Mesenchymal stem cell (in vitro differentiated cells and primary cell): ENCODE data around the gene RASGRF2.

Source experiments
- DNase-seq: peaks from one replicate; pipeline ENCODE4 v3.0.0-alpha.2; 2013
- H2AFZ ChIP-seq: one replicate; pipeline ENCODE4 v1.6.1; 2013; ENCODE audit warnings: low read depth, mild to moderate bottlenecking, control low read depth, inconsistent platforms, low read length, moderate library complexity
- H2AK5ac ChIP-seq: 2 replicates; pipeline ENCODE4 v1.6.1; 2013; ENCODE audit warnings: low read length, moderate library complexity, mild to moderate bottlenecking, inconsistent platforms; ENCODE audit not compliant: severe bottlenecking
- H2BK120ac ChIP-seq: one replicate; pipeline ENCODE4 v1.6.1; 2013; ENCODE audit warnings: low read depth, mild to moderate bottlenecking, inconsistent platforms, low read length, moderate library complexity
- H2BK12ac ChIP-seq, 2 experiments: one replicate each; pipeline ENCODE4 v1.6.1; 2013; ENCODE audit warnings: inconsistent platforms in 2 of 2, low read length in 2 of 2, mild to moderate bottlenecking in 2 of 2, moderate library complexity in 2 of 2, control low read depth in 1 of 2
- H2BK15ac ChIP-seq: one replicate; pipeline ENCODE4 v1.6.1; 2013; ENCODE audit warnings: mild to moderate bottlenecking, low read depth, inconsistent platforms; ENCODE audit not compliant: poor library complexity, severe bottlenecking
- H2BK5ac ChIP-seq: 2 replicates; pipeline ENCODE4 v1.6.1; 2013; ENCODE audit warnings: low read depth, mild to moderate bottlenecking, low read length, control low read depth, inconsistent platforms; ENCODE audit not compliant: poor library complexity, severe bottlenecking
- H3K14ac ChIP-seq, 2 experiments: one replicate each; pipeline ENCODE4 v1.6.1; 2013; ENCODE audit warnings: inconsistent platforms in 2 of 2, low read length in 2 of 2, control low read depth in 1 of 2, mild to moderate bottlenecking in 1 of 2, moderate library complexity in 1 of 2
- H3K18ac ChIP-seq, 2 experiments: one replicate each; pipeline ENCODE4 v1.6.1; 2013; ENCODE audit warnings: inconsistent platforms in 2 of 2, low read length in 2 of 2, control low read depth in 1 of 2, low read depth in 1 of 2, mild to moderate bottlenecking in 1 of 2
- H3K23ac ChIP-seq, 2 experiments: one replicate each; pipeline ENCODE4 v1.6.1; 2013; ENCODE audit warnings: inconsistent platforms in 2 of 2, low read length in 2 of 2, mild to moderate bottlenecking in 2 of 2, moderate library complexity in 2 of 2, control low read depth in 1 of 2
- H3K27ac ChIP-seq: 2 replicates; pipeline ENCODE4 v1.5.1; 2013; ENCODE audit warnings: mild to moderate bottlenecking, moderate library complexity, low read length, control low read depth, inconsistent platforms; ENCODE audit not compliant: poor library complexity, severe bottlenecking
- H3K27me3 ChIP-seq, 2 experiments: 2 replicates each; pipeline versions ENCODE4 v1.6.1 to v1.7.0; 2013; ENCODE audit warnings: low read length in 2 of 2, mild to moderate bottlenecking in 2 of 2, moderate library complexity in 2 of 2, control low read depth in 1 of 2, inconsistent platforms in 1 of 2; ENCODE audit not compliant: control insufficient read depth in 1 of 2, insufficient read depth in 1 of 2
- H3K36me3 ChIP-seq, 2 experiments: 2 replicates each; pipeline versions ENCODE4 v1.6.1 to v1.7.0; 2013; ENCODE audit warnings: low read length in 2 of 2, control low read depth in 1 of 2, inconsistent platforms in 1 of 2, low read depth in 1 of 2, mild to moderate bottlenecking in 1 of 2; ENCODE audit not compliant: insufficient read depth in 2 of 2, control insufficient read depth in 1 of 2
- H3K4ac ChIP-seq, 2 experiments: one replicate each; pipeline ENCODE4 v1.6.1; 2013; ENCODE audit warnings: inconsistent platforms in 2 of 2, low read length in 2 of 2, mild to moderate bottlenecking in 2 of 2, moderate library complexity in 2 of 2, control low read depth in 1 of 2, low read depth in 1 of 2
- H3K4me1 ChIP-seq: 2 replicates; pipeline ENCODE4 v1.6.1; 2013; ENCODE audit warnings: low read depth, low read length, control low read depth; ENCODE audit not compliant: control insufficient read depth, insufficient read depth
- H3K4me2 ChIP-seq: 2 replicates; pipeline ENCODE4 v1.6.1; 2013; ENCODE audit warnings: low read length, mild to moderate bottlenecking, inconsistent platforms; ENCODE audit not compliant: poor library complexity, severe bottlenecking
- H3K4me3 ChIP-seq, 2 experiments: 2 replicates each; pipeline versions ENCODE4 v1.5.1 to v1.7.0; 2013; ENCODE audit warnings: low read length in 2 of 2, mild to moderate bottlenecking in 2 of 2, control low read depth in 1 of 2, low read depth in 1 of 2; ENCODE audit not compliant: insufficient read depth in 1 of 2
- H3K79me1 ChIP-seq: replicated peaks from 2 replicates; pipeline ENCODE4 v1.6.1; 2013; ENCODE audit warnings: mild to moderate bottlenecking, control low read depth, low read length, inconsistent platforms; ENCODE audit not compliant: poor library complexity, severe bottlenecking
- H3K9ac ChIP-seq: 2 replicates; pipeline ENCODE4 v1.7.0; 2013; ENCODE audit warnings: mild to moderate bottlenecking, low read length, moderate library complexity
- H3K9me3 ChIP-seq: 2 replicates; pipeline ENCODE4 v1.7.0; 2013; ENCODE audit warnings: mild to moderate bottlenecking, low read length; ENCODE audit not compliant: control insufficient read depth
- H4K8ac ChIP-seq: one replicate; pipeline ENCODE4 v1.6.1; 2013; ENCODE audit warnings: inconsistent platforms, mild to moderate bottlenecking, low read length, moderate library complexity
- H4K91ac ChIP-seq: one replicate; pipeline ENCODE4 v1.6.1; 2013; ENCODE audit warnings: mild to moderate bottlenecking, low read length, inconsistent platforms
- WGBS: methylation state at CpG from one replicate; pipeline ENCODE4 v1.1.7; 2013; ENCODE audit warnings: mixed read lengths; 5-methylcytosine and 5-hydroxymethylcytosine counted together

The RASGRF2 gene

GRCh38 chr5:80941496-80941895, 18.7 kb upstream of the RASGRF2 start:
- H3K36me3 ChIP-seq, result no peaks in the 10 kb centered on the region
- H3K9ac ChIP-seq, result no peak overlapping the region
- WGBS, result no CpG with 5 or more reads among the region's 1 CpG
- H4K91ac ChIP-seq, result no peak overlapping the region
- H2BK120ac ChIP-seq, result no peak overlapping the region
- H2BK15ac ChIP-seq, result no peak overlapping the region
- no peak overlapping the region for H4K8ac ChIP-seq
- H2AK5ac ChIP-seq, result no peak overlapping the region
- H3K9me3 ChIP-seq, result no peaks in the 10 kb centered on the region
- H2BK5ac ChIP-seq, result no peak overlapping the region
- no peak overlapping the region for H3K27ac ChIP-seq
- no peaks in the 10 kb centered on the region for H3K27me3 ChIP-seq
- H3K18ac ChIP-seq, result no peak overlapping the region
- no peak overlapping the region for H2BK12ac ChIP-seq
- DNase-seq, result no peak
- peaks cover 2% of the 10 kb centered on the region for H3K4me1 ChIP-seq
- H3K4me3 ChIP-seq, result no peak overlapping the region
- no peaks in the 10 kb centered on the region for H3K79me1 ChIP-seq
- no peak overlapping the region for H3K23ac ChIP-seq
- H3K4ac ChIP-seq, result no peak overlapping the region
- H3K4me2 ChIP-seq, result no peak overlapping the region
- H2AFZ ChIP-seq, result no peak overlapping the region
- no peak overlapping the region for H3K14ac ChIP-seq

GRCh38 chr5:80951366-80951765, 8.8 kb upstream of the RASGRF2 start:
- no peak overlapping the region for H3K4me3 ChIP-seq
- no peak overlapping the region for H3K27ac ChIP-seq
- H3K27me3 ChIP-seq, result peaks cover 16% of the 10 kb centered on the region in 2 experiments
- H2AK5ac ChIP-seq, result no peak overlapping the region
- no peak overlapping the region for H3K4ac ChIP-seq
- no peak overlapping the region for H4K8ac ChIP-seq
- H2AFZ ChIP-seq, result no peak overlapping the region
- no peak overlapping the region for H3K9ac ChIP-seq
- no peak overlapping the region for H3K18ac ChIP-seq
- no peak overlapping the region for H3K23ac ChIP-seq
- H4K91ac ChIP-seq, result no peak overlapping the region
- no peak overlapping the region for H3K4me2 ChIP-seq
- no peak overlapping the region for H2BK120ac ChIP-seq
- no peaks in the 10 kb centered on the region for H3K36me3 ChIP-seq
- no peaks in the 10 kb centered on the region for H3K4me1 ChIP-seq
- H2BK12ac ChIP-seq, result no peak overlapping the region
- H3K9me3 ChIP-seq, result no peaks in the 10 kb centered on the region
- WGBS, result 89% methylated on average over 5 of the region's 5 CpGs
- no peak overlapping the region for H2BK15ac ChIP-seq
- no peak overlapping the region for H3K14ac ChIP-seq
- no peak for DNase-seq
- no peaks in the 10 kb centered on the region for H3K79me1 ChIP-seq
- no peak overlapping the region for H2BK5ac ChIP-seq

- Histone ChIP-seq H3K9ac (no peak overlapping the region), H3K14ac (no peak overlapping the region), H3K4me1 (no peaks in the 10 kb centered on the region), H3K4me2 (no peak overlapping the region), H3K27ac (no peak overlapping the region), H4K91ac (no peak overlapping the region), H3K9me3 (no peaks in the 10 kb centered on the region), H3K23ac (no peak overlapping the region), H4K8ac (no peak overlapping the region), H2BK15ac (no peak overlapping the region), H2BK12ac (no peak overlapping the region), H3K79me1 (no peaks in the 10 kb centered on the region), H3K18ac (no peak overlapping the region), H3K4ac (no peak overlapping the region), H2BK120ac (no peak overlapping the region), H2AFZ (no peak overlapping the region), H3K27me3 (peaks cover 32 to 39% of the 10 kb centered on the region in 2 experiments), H3K4me3 (no peak overlapping the region), H3K36me3 (no peaks in the 10 kb centered on the region), H2BK5ac (no peak overlapping the region), H2AK5ac (no peak overlapping the region)
- no peak for DNase-seq
- WGBS, result 96% methylated on average over 5 of the region's 5 CpGs
Measured at GRCh38 chr5:80953587-80953986, 6.6 kb upstream of the RASGRF2 start.

GRCh38 chr5:80955082-80955590, 5.0 kb upstream of the RASGRF2 start:
- Histone ChIP-seq H3K4me3 (no peak overlapping the region), H2AFZ (no peak overlapping the region), H2BK5ac (no peak overlapping the region), H3K4ac (no peak overlapping the region), H3K4me1 (peaks cover 4% of the 10 kb centered on the region), H3K79me1 (no peaks in the 10 kb centered on the region), H2AK5ac (no peak overlapping the region), H2BK12ac (no peak overlapping the region), H3K18ac (no peak overlapping the region), H3K27me3 (peaks cover 44 to 53% of the 10 kb centered on the region in 2 experiments), H3K9ac (no peak overlapping the region), H2BK120ac (no peak overlapping the region), H3K14ac (no peak overlapping the region), H3K9me3 (no peaks in the 10 kb centered on the region), H4K8ac (no peak overlapping the region), H3K36me3 (no peaks in the 10 kb centered on the region), H2BK15ac (no peak overlapping the region), H3K23ac (no peak overlapping the region), H4K91ac (no peak overlapping the region), H3K4me2 (no peak overlapping the region), H3K27ac (no peak overlapping the region)
- DNase-seq, result no peak
- WGBS, result 82% methylated on average over 2 of the region's 2 CpGs
